ENCODE data around the gene OR5A2. TPM values are rescaled to one million over a fixed set of nuclear protein-coding genes. Genes with fewer than 3 reads are reported as not detected.

OR5A2 gene, protein sequence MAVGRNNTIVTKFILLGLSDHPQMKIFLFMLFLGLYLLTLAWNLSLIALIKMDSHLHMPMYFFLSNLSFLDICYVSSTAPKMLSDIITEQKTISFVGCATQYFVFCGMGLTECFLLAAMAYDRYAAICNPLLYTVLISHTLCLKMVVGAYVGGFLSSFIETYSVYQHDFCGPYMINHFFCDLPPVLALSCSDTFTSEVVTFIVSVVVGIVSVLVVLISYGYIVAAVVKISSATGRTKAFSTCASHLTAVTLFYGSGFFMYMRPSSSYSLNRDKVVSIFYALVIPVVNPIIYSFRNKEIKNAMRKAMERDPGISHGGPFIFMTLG
- not detected for total RNA-seq
- not detected for polyA plus RNA-seq
- long read RNA-seq, donor 1 = 0 reads
- long read RNA-seq, donor 2 = 0 reads
- long read RNA-seq, donor 3 = 0 reads

DNA sequence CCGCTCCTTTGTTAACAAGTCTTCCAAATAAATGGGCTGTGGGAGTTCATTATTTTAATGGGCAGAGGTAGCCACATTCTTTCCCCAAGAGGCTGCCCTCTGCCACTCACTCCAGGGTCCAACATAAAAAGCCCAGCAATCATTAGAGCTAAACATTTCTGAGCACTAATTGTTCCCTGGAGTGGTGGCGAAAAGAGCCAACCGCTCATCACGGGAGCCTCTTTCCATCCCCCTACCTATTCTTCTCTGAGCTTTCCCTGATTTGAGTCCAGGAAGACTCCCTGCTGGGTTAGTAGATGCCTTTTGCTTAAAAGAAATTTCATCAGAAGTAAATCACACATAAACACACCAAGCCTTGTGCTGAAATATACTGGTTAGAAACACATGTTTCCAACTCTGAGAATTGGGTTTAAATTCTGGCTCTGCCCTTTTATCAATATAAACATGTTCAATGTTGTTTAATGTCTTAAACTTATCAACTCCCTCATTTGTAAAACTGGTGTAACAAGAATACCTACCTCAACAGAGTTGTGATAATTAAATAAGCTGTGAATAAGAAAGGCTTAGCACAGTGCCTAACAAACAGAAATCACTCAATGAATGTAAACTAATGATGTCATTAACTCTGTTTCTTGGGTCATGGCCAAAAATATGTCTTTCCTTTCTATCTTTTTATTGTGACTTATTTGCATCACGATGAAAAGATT is at the start of gene OR5A2:
Gene OR5A2 (minus strand): TSS at position 53 of the 707 bp plus-strand sequence. CDS start 3,460 bp downstream, outside the sequence.
- intact Hi-C loops (cut with DNase I) = no loop called here

GRCh38 chr11:59475176-59475575 is 49.0 kb upstream of the OR5A2 start:
- H3K4me3 ChIP-seq = no peak overlapping the region
- no peak overlapping the region for H3K27ac ChIP-seq
- H3K9me3 ChIP-seq = no peaks in the 10 kb centered on the region
- no peak for DNase-seq
- intact Hi-C loops (cut with DNase I) = no loop called here
- H3K36me3 ChIP-seq = no peaks in the 10 kb centered on the region
- WGBS, 3 donors = 71 to 74% (median 73%) methylated on average over 9 of the region's 9 CpGs
- TF ChIP-seq POLR2A (IDR thresholded peaks at IDR 0.05) = no peak
- no peak for TF ChIP-seq EP300 (IDR thresholded peaks at IDR 0.05)
- TF ChIP-seq, protein P1, sequence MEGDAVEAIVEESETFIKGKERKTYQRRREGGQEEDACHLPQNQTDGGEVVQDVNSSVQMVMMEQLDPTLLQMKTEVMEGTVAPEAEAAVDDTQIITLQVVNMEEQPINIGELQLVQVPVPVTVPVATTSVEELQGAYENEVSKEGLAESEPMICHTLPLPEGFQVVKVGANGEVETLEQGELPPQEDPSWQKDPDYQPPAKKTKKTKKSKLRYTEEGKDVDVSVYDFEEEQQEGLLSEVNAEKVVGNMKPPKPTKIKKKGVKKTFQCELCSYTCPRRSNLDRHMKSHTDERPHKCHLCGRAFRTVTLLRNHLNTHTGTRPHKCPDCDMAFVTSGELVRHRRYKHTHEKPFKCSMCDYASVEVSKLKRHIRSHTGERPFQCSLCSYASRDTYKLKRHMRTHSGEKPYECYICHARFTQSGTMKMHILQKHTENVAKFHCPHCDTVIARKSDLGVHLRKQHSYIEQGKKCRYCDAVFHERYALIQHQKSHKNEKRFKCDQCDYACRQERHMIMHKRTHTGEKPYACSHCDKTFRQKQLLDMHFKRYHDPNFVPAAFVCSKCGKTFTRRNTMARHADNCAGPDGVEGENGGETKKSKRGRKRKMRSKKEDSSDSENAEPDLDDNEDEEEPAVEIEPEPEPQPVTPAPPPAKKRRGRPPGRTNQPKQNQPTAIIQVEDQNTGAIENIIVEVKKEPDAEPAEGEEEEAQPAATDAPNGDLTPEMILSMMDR (IDR thresholded peaks at IDR 0.05) = no peak
- H3K4me1 ChIP-seq (ENCODE audit: insufficient read depth) = no peaks in the 10 kb centered on the region
- no peaks in the 10 kb centered on the region for H3K27me3 ChIP-seq

More for the DNA sequence above, at the start of gene OR5A2:
- Histone ChIP-seq H3K4me3 (no peak within 1 kb of the TSS), H3K4me1 (ENCODE audit: insufficient read depth) (no peaks in the 10 kb centered on the region), H3K9me3 (no peaks in the 10 kb centered on the region), H3K36me3 (no peaks in the 10 kb centered on the region), H3K27ac (no peak within 1 kb of the TSS), H3K27me3 (no peaks in the 10 kb centered on the region)
- WGBS, 3 donors = 55 to 60% (median 57%) methylated on average over 5 of the region's 5 CpGs
- no peak for DNase-seq
- TF ChIP-seq EP300 (IDR thresholded peaks at IDR 0.05) = no peak
- TF ChIP-seq, protein P1 (IDR thresholded peaks at IDR 0.05) = no peak
- no peak for TF ChIP-seq POLR2A (IDR thresholded peaks at IDR 0.05)

- Histone ChIP-seq H3K27me3 (no peaks in the 10 kb centered on the region), H3K4me1 (ENCODE audit: insufficient read depth) (no peaks in the 10 kb centered on the region), H3K4me3 (no peak within 1 kb of the TSS), H3K9me3 (no peaks in the 10 kb centered on the region), H3K36me3 (no peaks in the 10 kb centered on the region), H3K27ac (no peak within 1 kb of the TSS)
- intact Hi-C loops (cut with DNase I) = no loop called here
- DNase-seq = no peak
- TF ChIP-seq, protein P1 (IDR thresholded peaks at IDR 0.05) = no peak
- no peak for TF ChIP-seq EP300 (IDR thresholded peaks at IDR 0.05)
- TF ChIP-seq POLR2A (IDR thresholded peaks at IDR 0.05) = no peak
These were observed 46.8 kb upstream of the OR5A2 start, which contains the start of gene OR4D10 for GRCh38 chr11:59473015-59473414. Gene OR4D10 (plus strand): TSS chr11:59473315. CDS start chr11:59477430, 4,115 bp downstream.

DNA sequence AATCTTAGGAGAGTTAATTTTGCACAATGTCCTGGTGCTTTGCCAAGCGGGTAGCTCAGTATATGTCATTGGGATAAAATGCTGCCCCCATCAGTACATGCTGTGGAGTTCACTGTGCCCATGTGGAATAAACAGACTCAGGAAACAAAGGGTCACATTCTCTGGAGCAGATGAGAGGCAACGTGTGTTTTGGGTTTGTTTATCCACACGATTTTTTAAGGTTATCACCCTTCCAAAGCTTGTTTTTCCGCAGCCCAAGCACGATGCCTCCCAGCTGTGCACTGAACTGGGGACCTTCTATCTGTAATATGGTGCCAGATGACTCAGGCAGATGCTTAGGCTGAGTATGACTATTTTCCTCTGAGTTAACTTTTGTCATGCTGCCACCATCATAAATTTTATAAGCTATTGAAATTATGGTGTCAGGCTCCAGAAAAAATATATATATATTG is 37.0 kb upstream of the OR5A2 start:
- no peaks in the 10 kb centered on the region for H3K36me3 ChIP-seq
- peak in 4 of 5 donors; percentile 31 to 58 (median 45) for DNase-seq
- 15 to 19% (median 15%) methylated on average over 5 of the region's 5 CpGs for WGBS, 3 donors
- TF ChIP-seq EP300 (IDR thresholded peaks at IDR 0.05) (no peak), POLR2A (IDR thresholded peaks at IDR 0.05) (no peak)
- TF ChIP-seq, protein P1 (IDR thresholded peaks at IDR 0.05) = no peak
- no peaks in the 10 kb centered on the region for H3K27me3 ChIP-seq
- H3K27ac ChIP-seq = no peak overlapping the region
- no peak overlapping the region for H3K4me3 ChIP-seq
- peaks cover 2% of the 10 kb centered on the region for H3K4me1 ChIP-seq (ENCODE audit: insufficient read depth)
- H3K9me3 ChIP-seq = no peaks in the 10 kb centered on the region
- intact Hi-C loops (cut with DNase I) = no loop called here
